Esophagus muscularis mucosa (tissue), 4 donors: ENCODE results near the gene TXNRD3.

ENCODE experiments used
- CTCF ChIP-seq, 3 experiments: fragments of 200-600 bp in 2 of 3; fragments of 450-650 bp in 1 of 3; sonication (generic) in 2 of 3; IDR thresholded peaks; one replicate each; pipeline ENCODE4 v1.5.1; 2017 to 2019; ENCODE audit warnings: antibody characterized with exemption in 3 of 3, mild to moderate bottlenecking in 2 of 3, moderate library complexity in 1 of 3
- EP300 ChIP-seq: sonication (generic); formaldehyde crosslinking; IDR thresholded peaks from one replicate; pipeline ENCODE4 v1.6.1; 2017; ENCODE audit warnings: antibody characterized with exemption
- POLR2A ChIP-seq: fragments of 450-650 bp; IDR thresholded peaks from one replicate; pipeline ENCODE4 v1.6.1; 2017; ENCODE audit warnings: antibody characterized with exemption, moderate library complexity, mild to moderate bottlenecking, low read depth

- TF ChIP-seq CTCF (IDR thresholded peaks at IDR 0.05) = no peak
- TF ChIP-seq POLR2A = no peak
- TF ChIP-seq EP300 = no peak
Measured at GRCh38 chr3:126665221-126665936, 10.5 kb upstream of the TXNRD3 start.
